WTC11 (cell line): ENCODE measurements around the gene ACADVL. TPM values are rescaled to one million over a fixed set of nuclear protein-coding genes. Genes with fewer than 3 reads are reported as not detected.

ENCODE experiments used
- ATAC-seq: fragments of 200-7000 bp; cut with Tn5 transposase; 2 replicates; pipeline ENCODE4 v1.10.0; 2021; ENCODE audit warnings: mild to moderate bottlenecking, moderate library complexity
- CTCF ChIA-PET: fragments of 300-600 bp; sonication (Branson Sonifier 250); formaldehyde crosslinking; loops from one replicate; lab custom pipeline; 2021; ENCODE audit warnings: antibody characterized with exemption; lab: Charles Lee
- POLR2A ChIA-PET: fragments of 350-600 bp; sonication (Branson Sonifier 250); formaldehyde crosslinking; loops from one replicate; lab custom pipeline; 2021; ENCODE audit warnings: antibody characterized with exemption; lab: Charles Lee
- DNase-seq: peaks from one replicate; pipeline ENCODE4 v3.0.0; 2021; ENCODE audit warnings: low spot score
- H3K27ac Mint-ChIP-seq: 2 replicates; pipeline ENCODE4 v1.8.0; 2021; ENCODE audit warnings: mixed read lengths
- H3K27me3 Mint-ChIP-seq: 2 replicates; pipeline ENCODE4 v1.8.0; 2021; ENCODE audit warnings: low read depth, mild to moderate bottlenecking, moderate library complexity, mixed read lengths
- H3K36me3 Mint-ChIP-seq: 2 replicates; pipeline ENCODE4 v1.8.0; 2021; ENCODE audit warnings: mixed read lengths
- H3K4me1 Mint-ChIP-seq: 2 replicates; pipeline ENCODE4 v1.8.0; 2022; ENCODE audit warnings: mixed read lengths
- H3K4me3 Mint-ChIP-seq: 2 replicates; pipeline ENCODE4 v1.8.0; 2021; ENCODE audit warnings: mild to moderate bottlenecking, moderate library complexity, mixed read lengths
- H3K9me3 Mint-ChIP-seq: 2 replicates; pipeline ENCODE4 v1.8.0; 2021; ENCODE audit warnings: mixed read lengths
- CBFB ChIP-seq: sonication (generic); formaldehyde crosslinking; IDR thresholded peaks from 2 replicates; pipeline ENCODE4 v1.8.1; 2022; ENCODE audit warnings: mild to moderate bottlenecking, low read depth, missing genetic modification reagents
- CREM ChIP-seq: sonication (generic); formaldehyde crosslinking; IDR thresholded peaks from 2 replicates; pipeline ENCODE4 v1.8.1; 2022; ENCODE audit warnings: mild to moderate bottlenecking, missing genetic modification reagents, moderate library complexity
- E2F1 ChIP-seq: sonication (generic); formaldehyde crosslinking; IDR thresholded peaks from 2 replicates; pipeline ENCODE4 v1.8.0; 2022; ENCODE audit warnings: mild to moderate bottlenecking, missing genetic modification reagents
- ESRRA ChIP-seq: sonication (generic); formaldehyde crosslinking; IDR thresholded peaks from 2 replicates; pipeline ENCODE4 v1.8.1; 2022; ENCODE audit warnings: mild to moderate bottlenecking, missing genetic modification reagents, borderline replicate concordance
- ETV6 ChIP-seq: sonication (generic); formaldehyde crosslinking; IDR thresholded peaks from 2 replicates; pipeline ENCODE4 v1.8.1; 2022; ENCODE audit warnings: mild to moderate bottlenecking, missing genetic modification reagents
- FOXK1 ChIP-seq: sonication (generic); formaldehyde crosslinking; IDR thresholded peaks from 2 replicates; pipeline ENCODE4 v1.8.0; 2022; ENCODE audit warnings: mild to moderate bottlenecking, moderate library complexity, missing genetic modification reagents
- FOXP1 ChIP-seq: sonication (generic); formaldehyde crosslinking; IDR thresholded peaks from 2 replicates; pipeline ENCODE4 v1.8.0; 2022; ENCODE audit warnings: missing genetic modification reagents, mild to moderate bottlenecking, moderate library complexity, borderline replicate concordance
- FOXP4 ChIP-seq: sonication (generic); formaldehyde crosslinking; IDR thresholded peaks from 2 replicates; pipeline ENCODE4 v1.8.0; 2022; ENCODE audit warnings: mild to moderate bottlenecking, missing genetic modification reagents
- IRF1 ChIP-seq: sonication (generic); formaldehyde crosslinking; IDR thresholded peaks from 2 replicates; pipeline ENCODE4 v1.8.0; 2023; ENCODE audit warnings: missing genetic modification reagents
- KAT7 ChIP-seq: sonication (generic); formaldehyde crosslinking; IDR thresholded peaks from 2 replicates; pipeline ENCODE4 v1.8.1; 2023; ENCODE audit warnings: missing genetic modification reagents, mild to moderate bottlenecking, borderline replicate concordance
- MAX ChIP-seq: sonication (generic); formaldehyde crosslinking; IDR thresholded peaks from 2 replicates; pipeline ENCODE4 v1.8.0; 2022; ENCODE audit warnings: mild to moderate bottlenecking, missing genetic modification reagents
- MYBL2 ChIP-seq: sonication (generic); formaldehyde crosslinking; IDR thresholded peaks from 2 replicates; pipeline ENCODE4 v1.8.1; 2023; ENCODE audit warnings: mild to moderate bottlenecking, moderate library complexity, missing genetic modification reagents
- NR2C2 ChIP-seq: sonication (generic); formaldehyde crosslinking; IDR thresholded peaks from 2 replicates; pipeline ENCODE4 v1.8.0; 2022; ENCODE audit warnings: mild to moderate bottlenecking, missing genetic modification reagents
- PRDM15 ChIP-seq: sonication (generic); formaldehyde crosslinking; IDR thresholded peaks from 2 replicates; pipeline ENCODE4 v1.8.0; 2022; ENCODE audit warnings: missing genetic modification reagents
- PREB ChIP-seq: sonication (generic); formaldehyde crosslinking; IDR thresholded peaks from 2 replicates; pipeline ENCODE4 v1.8.1; 2022; ENCODE audit warnings: mild to moderate bottlenecking, missing genetic modification reagents, moderate library complexity, borderline replicate concordance
- RELA ChIP-seq: sonication (generic); formaldehyde crosslinking; IDR thresholded peaks from 2 replicates; pipeline ENCODE4 v1.8.1; 2022; ENCODE audit warnings: missing genetic modification reagents, mild to moderate bottlenecking, borderline replicate concordance
- STAT6 ChIP-seq: sonication (generic); formaldehyde crosslinking; conservative IDR thresholded peaks from 2 replicates; pipeline ENCODE4 v1.8.1; 2023; ENCODE audit warnings: mild to moderate bottlenecking, low read depth, missing genetic modification reagents, moderate library complexity
- TEAD4 ChIP-seq: sonication (generic); formaldehyde crosslinking; IDR thresholded peaks from 2 replicates; pipeline ENCODE4 v1.8.0; 2022; ENCODE audit warnings: mild to moderate bottlenecking, missing genetic modification reagents
- ZNF317 ChIP-seq: sonication (generic); formaldehyde crosslinking; IDR thresholded peaks from 2 replicates; pipeline ENCODE4 v1.8.1; 2023; ENCODE audit warnings: low read depth, mild to moderate bottlenecking, moderate library complexity, missing genetic modification reagents, borderline replicate concordance
- ZNF671 ChIP-seq: fragments of 250-450 bp; sonication (Bioruptor Pico); IDR thresholded peaks from 2 replicates; pipeline ENCODE4 v1.8.0; 2021; ENCODE audit warnings: mild to moderate bottlenecking
- total RNA-seq: library from RNA; stranded (reverse); gene quantifications from 3 replicates; pipeline ENCODE4 v1.2.3, GENCODE V29; 2021
- TF ChIP-seq, protein P1 (sequence below): fragments of 250-450 bp; sonication (Bioruptor Pico); IDR thresholded peaks from 2 replicates; pipeline ENCODE4 v2.1.2; 2022; ENCODE audit warnings: mild to moderate bottlenecking, moderate library complexity

The ACADVL gene
- total RNA-seq, 1 experiment from 2014 or later, result 236 TPM

- no peaks in the 10 kb centered on the region for H3K9me3 Mint-ChIP-seq
- peaks cover 59% of the 10 kb centered on the region for H3K4me1 Mint-ChIP-seq
- H3K27ac Mint-ChIP-seq, result peak overlapping the region; percentile 92
- POLR2A ChIA-PET, result interaction anchor here (0.7 to 1.1 kb wide), 4 partner anchors 14 to 221 kb away, joined by 3 to 6 read pairs (median 4); no protein-coding TSS in a partner anchor
- no peak for DNase-seq
- H3K27me3 Mint-ChIP-seq, result peaks cover 4% of the 10 kb centered on the region; the same call in 1 of the 2 replicates
- peak overlapping the region; percentile 86 for H3K4me3 Mint-ChIP-seq
- H3K36me3 Mint-ChIP-seq, result no peaks in the 10 kb centered on the region
- ATAC-seq, result peak; percentile 0; the same call in 1 of the 2 replicates
- CTCF ChIA-PET, result interaction anchor here (0.9 to 2.9 kb wide), 12 partner anchors 19 to 189 kb away, joined by 3 to 17 read pairs (median 8); partner anchors contain the start of genes ASGR1, DVL2, SLC2A4 and TMEM256
- TF ChIP-seq CREM (CRISPR knock-in tag), result no peak
- no peak for TF ChIP-seq ETV6 (CRISPR knock-in tag)
- no peak for TF ChIP-seq ZNF317 (CRISPR knock-in tag)
- TF ChIP-seq ESRRA (CRISPR knock-in tag), result no peak
- TF ChIP-seq PRDM15 (CRISPR knock-in tag), result no peak
- TF ChIP-seq FOXP4 (CRISPR knock-in tag), result no peak
- no peak for TF ChIP-seq FOXP1 (CRISPR knock-in tag)
- no peak for TF ChIP-seq MYBL2
- TF ChIP-seq, protein P1, sequence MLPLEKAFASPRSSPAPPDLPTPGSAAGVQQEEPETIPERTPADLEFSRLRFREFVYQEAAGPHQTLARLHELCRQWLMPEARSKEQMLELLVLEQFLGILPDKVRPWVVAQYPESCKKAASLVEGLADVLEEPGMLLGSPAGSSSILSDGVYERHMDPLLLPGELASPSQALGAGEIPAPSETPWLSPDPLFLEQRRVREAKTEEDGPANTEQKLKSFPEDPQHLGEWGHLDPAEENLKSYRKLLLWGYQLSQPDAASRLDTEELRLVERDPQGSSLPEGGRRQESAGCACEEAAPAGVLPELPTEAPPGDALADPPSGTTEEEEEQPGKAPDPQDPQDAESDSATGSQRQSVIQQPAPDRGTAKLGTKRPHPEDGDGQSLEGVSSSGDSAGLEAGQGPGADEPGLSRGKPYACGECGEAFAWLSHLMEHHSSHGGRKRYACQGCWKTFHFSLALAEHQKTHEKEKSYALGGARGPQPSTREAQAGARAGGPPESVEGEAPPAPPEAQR (CRISPR knock-in tag), result no peak
- TF ChIP-seq STAT6 (CRISPR knock-in tag), result no peak
- no peak for TF ChIP-seq RELA (CRISPR knock-in tag)
- no peak for TF ChIP-seq NR2C2
- no peak for TF ChIP-seq IRF1 (CRISPR knock-in tag)
- 0 out of 2 replicates have a peak, but pooled peaks have one; percentile 41 for TF ChIP-seq FOXK1 (CRISPR knock-in tag)
- no peak for TF ChIP-seq PREB (CRISPR knock-in tag)
- TF ChIP-seq MAX (CRISPR knock-in tag), result 0 out of 2 replicates have a peak, but pooled peaks have one; percentile 23
- 0 out of 2 replicates have a peak, but pooled peaks have one; percentile 66 for TF ChIP-seq TEAD4
- no peak for TF ChIP-seq CBFB
- TF ChIP-seq KAT7 (CRISPR knock-in tag), result no peak
- no peak for TF ChIP-seq E2F1
- TF ChIP-seq ZNF671 (CRISPR knock-in tag), result no peak
These were observed 4.6 kb upstream of the ACADVL start for GRCh38 chr17:7215136-7215638.
